CD4-positive, alpha-beta T cell treated with Interleukin-10 for 1 hour (primary cell): ENCODE results near the gene HSD11B1L.

Experiments
- DNase-seq: peaks from one replicate; pipeline ENCODE4 v3.0.0-alpha.2; 2020

HSD11B1L gene

GRCh38 chr19:5667751-5668271, 13.0 kb upstream of the HSD11B1L start:
- DNase-seq = no peak

- DNase-seq = no peak
These were observed 11.6 kb upstream of the HSD11B1L start for GRCh38 chr19:5669212-5669611.

- no peak for DNase-seq
These were observed 9.2 kb upstream of the HSD11B1L start for GRCh38 chr19:5671600-5671999.

GRCh38 chr19:5672708-5673459, 7.9 kb upstream of the HSD11B1L start:
- no peak for DNase-seq

GRCh38 chr19:5673752-5674151, 7.1 kb upstream of the HSD11B1L start:
- no peak for DNase-seq

- no peak for DNase-seq
These were observed 6.1 kb upstream of the HSD11B1L start for GRCh38 chr19:5674714-5675113.

GRCh38 chr19:5676105-5676771, 4.6 kb upstream of the HSD11B1L start:
- DNase-seq = no peak

GRCh38 chr19:5676772-5677105, 4.1 kb upstream of the HSD11B1L start:
- no peak for DNase-seq

GRCh38 chr19:5677136-5677535, 3.7 kb upstream of the HSD11B1L start:
- no peak for DNase-seq

GRCh38 chr19:5677580-5677979, 3.2 kb upstream of the HSD11B1L start:
- DNase-seq = no peak

GRCh38 chr19:5678071-5678718, 2.6 kb upstream of the HSD11B1L start:
- DNase-seq = no peak

GRCh38 chr19:5679289-5680083, 1.3 kb upstream of the HSD11B1L start:
- DNase-seq = no peak

GRCh38 chr19:5680084-5680436, 767 bp upstream of the HSD11B1L start:
- no peak for DNase-seq

- DNase-seq = no peak
These were observed 722 bp downstream of the HSD11B1L start for GRCh38 chr19:5681391-5682106.

- no peak for DNase-seq
These were observed 1.3 kb downstream of the HSD11B1L start for GRCh38 chr19:5682107-5682482.

- no peak for DNase-seq
These were observed 2.5 kb downstream of the HSD11B1L start for GRCh38 chr19:5683177-5683886.

- DNase-seq = no peak
These were observed 4.0 kb downstream of the HSD11B1L start for GRCh38 chr19:5684694-5685430.

- no peak for DNase-seq
These were observed 5.5 kb downstream of the HSD11B1L start for GRCh38 chr19:5686326-5686646.

- peak; percentile 95 for DNase-seq
These were observed 6.0 kb downstream of the HSD11B1L start for GRCh38 chr19:5686647-5687359.

GRCh38 chr19:5687360-5688198, 6.8 kb downstream of the HSD11B1L start:
- no peak for DNase-seq
